MV-4-11 (cell line): ENCODE measurements around the gene BYSL.
"Not testable (repeated sequence)": the region's sequence is repeated elsewhere in the genome, so short reads cannot be mapped to it uniquely, and the experiment has no call there.

Experiments used
- DNase-seq: peaks from one replicate; lab custom pipeline; 2025; lab: John Stamatoyannopoulos, UW

The BYSL gene

DNA sequence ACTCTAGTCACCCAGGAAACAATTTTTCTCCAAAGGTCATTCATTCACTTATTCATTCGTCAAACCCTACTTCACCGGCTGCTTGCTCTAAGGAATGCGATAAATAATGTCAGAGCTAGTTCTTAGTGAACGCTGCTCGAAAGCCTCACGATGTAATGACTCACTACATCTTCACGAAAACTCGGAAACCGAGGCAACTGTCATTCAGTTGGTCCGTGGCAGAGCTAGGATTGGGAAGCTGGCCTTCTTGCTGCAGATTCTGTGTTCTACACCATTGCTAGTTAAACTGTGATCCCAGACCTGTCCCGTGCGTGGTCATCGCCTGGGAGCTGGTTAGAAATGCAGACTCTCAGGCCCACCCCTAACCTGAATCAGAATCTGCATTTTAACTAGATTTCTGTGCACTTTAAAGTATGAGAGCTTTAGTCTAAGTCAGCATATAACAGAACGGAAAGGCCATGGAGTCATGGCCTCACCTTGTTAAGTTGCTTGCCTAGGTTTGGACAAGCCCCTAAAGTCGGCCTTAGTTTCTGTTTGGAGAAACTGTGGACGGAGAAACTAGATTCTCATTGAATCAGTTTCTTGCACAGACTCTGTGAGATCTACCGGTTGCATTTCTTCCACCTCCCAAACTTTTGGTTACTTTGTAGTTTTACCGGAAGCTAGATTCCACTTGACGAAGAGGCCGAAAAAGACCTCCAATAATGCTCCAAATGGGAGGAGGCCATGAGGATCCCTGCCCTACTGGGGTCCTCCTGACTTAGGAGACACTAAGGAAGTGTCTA lies 21.0 kb downstream of the BYSL start:
- DNase-seq: no peak

DNA sequence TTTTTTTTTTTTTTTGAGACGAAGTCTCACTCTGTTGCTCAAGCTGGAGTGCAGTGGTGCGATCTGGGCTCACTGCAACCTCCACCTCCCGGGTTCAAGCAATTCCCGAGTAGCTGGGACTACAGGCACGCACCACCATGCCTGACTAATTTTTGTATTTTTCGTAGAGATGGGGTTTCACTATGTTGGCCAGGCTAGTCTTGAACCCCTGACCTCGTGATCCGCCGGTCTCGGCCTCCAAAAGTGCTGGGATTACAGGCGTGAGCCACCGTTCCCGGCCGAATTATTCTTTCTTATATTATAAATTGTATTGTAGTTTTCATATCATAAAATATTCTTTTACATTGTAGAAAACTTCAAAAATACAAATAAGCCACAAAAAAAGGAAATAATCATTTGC lies 21.6 kb downstream of the BYSL start:
- DNase-seq: not testable (repeated sequence)

DNA sequence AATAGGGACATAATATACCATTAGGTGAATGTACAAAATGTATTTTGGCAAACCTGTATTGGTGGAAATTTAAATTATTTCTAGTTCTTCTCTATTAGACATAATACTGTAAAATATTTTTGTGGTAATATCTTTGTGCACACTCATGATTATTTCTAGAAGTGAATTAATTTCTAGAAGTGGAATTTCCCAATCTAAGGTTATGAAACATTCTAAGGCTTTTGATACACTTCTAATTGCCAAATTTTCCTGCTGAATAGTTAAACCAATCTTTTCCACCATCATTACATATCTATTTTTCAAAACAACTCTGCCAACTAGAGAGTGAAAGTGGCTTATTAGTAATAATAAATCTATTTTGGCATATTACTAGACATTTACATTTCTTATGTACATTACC lies 22.2 kb downstream of the BYSL start:
- DNase-seq: no peak

DNA sequence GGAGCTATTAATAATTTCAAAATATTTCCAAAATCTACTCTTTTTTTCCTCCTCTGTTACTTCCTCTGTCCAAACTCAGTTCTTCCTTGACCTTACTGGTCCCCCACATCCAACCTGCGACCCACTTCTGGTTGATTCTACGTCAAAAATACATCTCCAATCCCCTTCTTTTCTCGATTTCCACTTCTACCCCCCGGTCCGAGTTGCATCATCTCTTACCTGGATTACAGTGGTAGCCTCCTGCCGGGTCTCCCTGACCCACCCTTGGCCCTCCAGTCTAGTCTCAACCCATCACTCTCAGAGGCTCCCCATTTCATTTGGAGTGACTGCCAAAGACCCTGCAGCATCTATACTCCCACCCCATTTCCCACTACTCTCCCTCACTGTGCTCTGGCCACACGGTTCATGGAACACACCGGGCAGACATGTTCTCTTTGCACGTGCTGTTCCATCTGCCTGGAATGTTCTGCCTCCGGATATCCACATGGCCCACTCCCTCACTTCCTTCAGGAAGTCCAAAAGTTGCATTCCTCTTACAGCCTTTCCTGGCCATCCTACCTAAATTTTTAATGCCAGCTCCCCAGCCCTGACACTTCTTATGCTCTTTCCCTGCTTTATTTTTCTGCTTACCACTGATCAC lies 26.4 kb downstream of the BYSL start:
- DNase-seq: no peak

DNA sequence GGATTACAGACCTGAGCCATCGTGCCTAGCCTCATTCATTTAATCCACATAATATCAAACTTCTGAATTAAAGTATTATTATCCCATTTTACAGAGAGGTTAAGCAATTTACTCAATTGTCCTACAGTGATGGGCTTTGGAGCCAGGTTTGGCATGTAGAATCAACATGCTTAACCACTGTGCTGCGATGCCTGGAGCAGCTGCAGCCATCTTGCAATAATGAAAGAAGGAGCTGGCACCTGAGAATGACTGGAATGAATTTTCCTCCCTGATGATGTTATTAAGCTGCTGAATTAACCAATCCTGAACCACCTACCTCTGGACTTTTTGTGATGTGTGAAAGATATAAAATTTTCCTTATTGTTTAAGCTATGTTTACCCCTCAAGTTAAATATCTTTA lies 33.4 kb downstream of the BYSL start:
- no peak for DNase-seq

DNA sequence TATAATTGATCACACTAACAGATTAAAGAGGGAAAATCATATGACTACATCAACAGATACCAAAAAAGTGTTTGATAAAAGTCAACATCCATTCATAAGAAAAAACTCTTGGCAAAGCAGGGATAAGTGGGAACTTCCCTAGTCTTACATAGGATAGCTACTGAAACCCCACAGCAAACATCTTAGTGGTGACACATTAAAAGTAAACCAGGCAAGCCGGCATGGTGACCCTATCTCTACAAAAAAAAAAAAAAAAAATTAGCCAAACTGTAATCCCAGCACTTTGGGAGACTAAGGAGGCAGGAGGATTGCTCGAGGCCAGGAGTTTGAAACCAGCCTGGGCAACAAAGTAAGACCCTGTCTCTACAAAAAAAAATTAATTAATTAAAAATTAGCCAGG lies 34.1 kb downstream of the BYSL start:
- DNase-seq: no peak

DNA sequence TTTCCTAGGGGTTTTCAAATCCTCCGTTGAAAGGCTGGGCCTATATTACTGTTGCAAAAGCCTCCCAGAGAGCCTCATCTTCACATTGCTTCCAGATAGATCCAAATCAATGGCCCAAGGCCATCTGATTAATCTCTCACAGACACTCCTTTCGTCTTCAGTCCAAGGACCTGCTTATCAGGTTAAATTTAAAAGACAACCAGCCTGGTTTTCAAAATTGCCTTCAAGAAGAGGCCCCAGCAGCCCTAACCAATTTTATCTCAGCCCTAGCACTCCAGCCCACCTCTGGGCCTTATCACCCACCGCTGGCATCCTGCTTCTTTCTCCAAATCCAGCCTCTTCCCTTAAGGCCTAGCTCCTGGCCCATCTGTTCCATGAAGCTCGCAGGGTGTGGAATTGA lies 35.8 kb downstream of the BYSL start:
- no peak for DNase-seq

DNA sequence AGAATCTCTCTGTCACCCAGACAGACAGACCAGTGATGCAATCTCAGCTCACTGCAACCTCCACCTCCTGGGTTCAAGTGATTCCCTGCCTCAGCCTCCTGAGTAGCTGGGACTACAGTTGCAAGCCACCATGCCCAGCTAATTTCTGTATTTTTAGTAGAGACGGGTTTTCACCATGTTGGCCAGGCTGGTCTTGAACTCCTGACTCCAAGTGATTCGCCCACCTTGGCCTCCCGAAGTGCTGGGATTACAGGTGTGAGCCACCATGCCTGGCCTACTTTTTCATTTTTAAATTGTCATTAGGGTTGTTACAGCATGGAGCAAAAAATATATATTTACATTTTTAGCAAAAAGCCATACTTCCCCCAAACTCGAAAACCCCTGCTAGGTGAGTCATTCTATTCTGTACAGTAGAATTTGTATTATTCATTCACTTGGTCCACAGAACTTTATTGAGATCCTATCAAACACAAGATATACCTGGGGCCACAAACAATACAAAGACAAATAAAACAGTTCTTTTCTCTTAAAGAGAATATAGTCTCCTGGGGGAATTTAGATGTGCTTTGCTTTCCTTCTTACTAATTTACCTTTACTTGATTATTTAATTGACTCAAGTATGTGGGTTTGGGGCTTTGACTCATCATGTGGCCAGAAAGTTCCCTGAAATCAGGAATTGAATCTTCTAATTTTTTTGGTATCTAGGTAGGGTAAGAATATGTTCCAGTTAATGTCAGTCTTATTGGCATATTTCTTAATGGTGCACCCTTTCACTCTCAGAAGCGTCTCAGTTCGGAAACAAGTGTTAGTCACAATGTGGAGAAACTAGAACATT lies 36.9 kb downstream of the BYSL start:
- DNase-seq: no peak

DNA sequence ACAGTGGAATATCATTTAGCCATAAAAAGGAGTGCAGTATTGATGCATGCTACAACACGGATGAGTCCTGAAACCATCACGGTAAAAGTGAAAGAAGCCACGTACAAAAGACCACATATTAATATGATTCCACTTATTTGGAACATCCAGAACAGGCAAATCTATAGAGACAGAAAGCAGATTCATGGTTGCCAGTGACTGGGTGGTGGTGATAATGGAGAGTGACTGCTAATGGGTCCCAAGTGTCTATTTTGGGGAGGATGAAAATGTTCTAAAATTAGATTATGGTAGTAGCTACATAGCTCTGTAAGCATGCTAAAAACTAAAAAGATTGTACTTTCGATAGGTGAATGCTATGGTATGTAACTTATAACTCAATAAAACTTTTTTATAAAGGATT lies 38.7 kb downstream of the BYSL start:
- no peak for DNase-seq

DNA sequence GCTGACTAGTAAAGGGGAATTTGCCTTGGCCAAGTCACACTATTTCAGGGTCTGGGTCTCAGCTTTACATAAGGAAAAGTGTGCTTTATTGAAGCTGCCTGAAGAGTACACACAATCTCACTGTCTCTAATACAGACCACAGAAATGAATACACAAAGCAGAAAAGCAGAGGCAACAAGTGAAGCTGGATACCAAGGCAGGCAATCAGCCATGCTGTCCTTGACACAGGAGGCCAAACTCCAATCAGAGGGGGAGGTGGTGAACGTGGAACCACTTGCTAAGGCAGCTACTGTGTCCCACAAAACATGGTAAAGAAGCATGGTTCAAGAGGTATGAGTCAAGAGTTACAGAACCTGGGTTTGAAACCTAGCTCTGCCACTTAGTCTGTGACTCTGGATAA lies 42.1 kb downstream of the BYSL start:
- no peak for DNase-seq

DNA sequence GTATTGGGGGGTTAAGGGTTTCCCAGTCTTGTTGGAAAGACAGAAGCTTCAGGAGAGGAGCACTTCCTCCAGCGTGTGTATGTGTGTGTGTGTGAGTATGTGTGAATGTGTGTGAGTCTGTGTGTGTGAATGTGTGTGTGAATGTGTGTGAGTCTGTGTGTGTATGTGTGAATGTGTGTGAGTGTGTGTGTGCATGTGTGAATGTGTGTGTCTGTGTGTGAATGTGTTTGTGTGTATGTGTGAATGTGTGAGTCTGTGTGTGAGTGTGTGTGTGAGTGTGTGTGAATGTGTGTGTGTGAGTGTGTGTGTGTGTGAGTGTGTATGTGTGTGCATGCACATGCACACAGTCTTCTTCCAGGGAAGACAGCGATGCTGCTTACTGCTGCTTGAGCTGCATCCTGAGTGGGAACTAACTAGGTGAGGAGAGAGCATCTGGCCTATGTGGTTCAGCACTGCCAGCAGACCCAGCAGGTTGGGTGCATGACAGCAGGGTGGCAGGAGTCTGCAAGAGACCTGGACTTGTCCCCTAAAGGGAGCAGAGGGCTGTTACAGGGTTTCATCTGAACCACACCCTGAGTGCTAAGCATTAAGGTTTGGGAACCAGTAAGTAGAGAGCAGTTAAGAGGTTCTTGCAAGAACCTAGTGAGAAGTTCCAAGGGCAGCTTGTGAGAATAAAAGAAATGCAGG lies 43.0 kb downstream of the BYSL start:
- DNase-seq: no peak

DNA sequence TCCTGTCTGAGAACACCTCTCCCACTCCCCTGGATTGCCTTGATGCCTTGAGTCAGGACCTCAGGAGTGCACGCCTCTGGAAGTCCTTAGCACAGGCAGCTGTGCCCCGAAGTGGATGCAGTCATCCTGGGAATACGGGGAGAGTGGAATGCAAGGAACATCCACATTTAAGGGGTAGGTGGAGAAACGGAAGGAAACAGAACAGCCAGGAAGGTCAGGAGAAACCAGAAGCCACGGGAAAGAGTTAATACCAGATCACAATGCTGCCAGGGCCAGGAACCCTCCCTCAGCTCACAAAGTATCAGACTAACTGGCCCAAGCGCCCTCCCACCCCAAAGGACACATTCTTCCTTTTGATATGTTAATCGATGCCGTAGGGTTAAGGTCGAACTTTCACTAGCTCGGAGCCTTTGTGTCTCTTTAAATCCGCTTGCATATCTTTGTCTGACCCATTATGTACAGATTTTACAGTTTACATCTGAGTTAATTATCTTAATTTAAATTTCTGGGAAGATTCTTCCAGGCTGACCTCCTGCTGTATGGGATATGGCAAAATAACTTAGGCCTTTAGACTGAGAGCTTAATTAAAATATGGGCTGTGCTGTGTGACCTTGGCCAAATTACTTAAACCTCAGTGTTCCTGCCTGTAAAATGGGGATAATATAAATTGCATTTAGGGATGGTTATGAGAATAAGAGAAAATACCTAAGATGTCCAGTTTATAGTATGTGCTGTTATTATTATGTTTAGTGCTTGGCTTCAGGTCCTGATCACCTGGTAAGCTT lies 44.3 kb downstream of the BYSL start:
- DNase-seq: no peak

DNA sequence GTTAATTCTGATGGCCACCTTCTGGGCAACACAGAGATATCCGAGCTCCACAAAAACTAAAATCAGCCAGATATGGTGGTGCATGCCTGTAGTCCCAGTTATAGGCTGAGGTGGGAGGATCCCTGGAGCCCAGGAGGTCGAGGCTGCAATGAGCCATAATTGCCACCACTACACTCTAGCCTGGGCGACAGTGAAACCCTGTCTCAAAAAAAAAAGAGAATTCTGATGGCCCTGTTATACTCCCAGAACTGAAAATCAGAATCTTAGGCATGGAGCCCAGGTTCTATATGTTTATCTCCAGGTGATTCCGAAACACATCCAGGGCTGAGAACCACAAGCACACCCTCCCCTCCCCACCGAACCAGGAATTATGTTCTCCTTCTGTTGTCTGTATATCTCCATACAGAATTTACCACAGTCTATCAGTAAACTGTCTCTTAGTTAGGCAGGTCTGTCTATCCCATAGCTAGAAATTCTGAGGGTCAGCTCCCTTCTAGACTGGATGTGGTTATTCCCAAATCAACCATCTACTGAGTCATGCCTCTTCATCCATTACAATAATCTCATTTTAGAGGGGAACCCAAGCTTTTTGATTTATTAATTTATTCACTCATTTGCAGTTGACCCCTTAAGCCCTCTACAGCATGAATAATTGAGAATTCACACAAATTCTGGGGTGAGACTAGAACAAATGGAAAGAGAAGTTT lies 45.1 kb downstream of the BYSL start:
- DNase-seq: no peak

DNA sequence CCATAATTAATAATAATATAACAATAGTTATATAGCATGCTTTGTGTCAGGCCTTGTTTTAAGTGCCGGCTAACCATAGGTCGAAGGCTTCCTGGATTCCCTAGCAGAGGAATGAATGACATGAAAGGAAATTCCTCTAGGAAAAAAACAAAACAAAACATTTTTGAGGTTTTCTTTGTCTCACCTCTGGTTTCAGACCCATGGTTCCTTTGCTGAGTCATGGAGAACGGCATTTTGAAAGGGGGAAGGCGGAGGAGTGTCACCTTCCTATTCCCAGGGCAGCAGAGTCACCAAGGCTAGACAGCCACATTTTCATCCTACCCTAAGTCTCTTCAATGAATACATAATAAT lies 45.6 kb downstream of the BYSL start:
- DNase-seq: no peak

DNA sequence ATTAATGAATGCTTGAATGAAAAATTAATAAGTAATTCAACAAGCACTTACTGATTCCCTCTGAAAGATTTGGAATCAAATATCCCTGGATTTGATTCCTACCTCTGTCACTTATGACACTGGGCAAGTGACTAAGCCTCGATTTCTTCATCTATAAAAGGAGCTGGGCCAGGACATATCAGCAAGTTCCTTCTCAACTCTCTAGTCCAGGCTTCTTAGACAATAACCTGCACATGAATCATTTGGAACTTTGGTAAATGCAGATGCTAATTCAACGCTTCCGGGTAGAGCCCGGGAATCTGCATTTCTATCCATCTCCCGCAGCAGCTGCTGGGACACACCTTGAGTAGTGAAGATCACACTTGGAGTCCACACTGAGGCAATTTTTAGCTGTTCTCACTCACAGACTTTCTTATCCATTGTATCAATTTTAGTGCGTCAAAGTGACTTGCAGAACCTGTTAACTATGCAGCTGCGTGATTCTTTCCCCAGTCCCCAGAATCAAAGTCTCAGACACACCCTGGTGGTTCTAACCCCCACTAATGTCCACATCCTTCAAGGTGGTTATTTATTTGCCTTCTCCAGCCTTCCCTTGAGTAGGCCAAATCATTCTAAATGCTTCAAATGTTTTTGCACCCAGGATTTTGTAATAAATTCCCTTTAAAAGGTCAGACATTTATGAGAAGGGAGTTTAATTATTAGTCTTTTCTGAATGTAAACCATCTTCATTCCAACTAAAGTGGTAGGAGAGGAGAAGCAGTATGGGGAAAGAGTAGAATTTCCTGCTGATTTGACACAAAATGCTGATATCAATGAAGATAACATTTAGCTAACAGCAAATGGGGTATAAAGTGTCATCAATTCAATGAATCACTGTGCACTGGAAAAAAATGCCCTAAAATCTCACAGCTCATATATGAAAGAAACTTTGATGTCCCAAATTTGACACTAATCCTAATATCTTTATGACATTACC lies 46.3 kb downstream of the BYSL start:
- DNase-seq: no peak

DNA sequence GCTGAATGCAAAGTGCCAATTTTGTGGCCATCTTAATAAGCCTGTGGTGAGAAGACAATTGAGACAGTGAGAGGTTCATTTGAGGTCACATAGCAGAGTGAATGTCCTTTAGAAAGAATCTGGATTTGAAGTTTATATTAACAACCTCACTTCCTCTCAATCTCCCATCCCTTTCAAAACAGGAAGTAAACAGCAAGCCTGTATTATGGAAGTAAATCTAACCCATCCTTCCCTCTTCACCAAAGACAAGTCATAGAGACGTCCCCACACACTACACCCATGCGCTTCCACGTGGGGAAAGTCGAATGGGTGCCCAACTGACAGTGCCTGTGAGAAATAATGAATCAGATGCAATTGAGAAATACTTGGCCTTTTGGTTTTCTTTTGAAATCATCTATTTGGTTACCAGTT lies 49.1 kb downstream of the BYSL start:
- peak; percentile 98 for DNase-seq

DNA sequence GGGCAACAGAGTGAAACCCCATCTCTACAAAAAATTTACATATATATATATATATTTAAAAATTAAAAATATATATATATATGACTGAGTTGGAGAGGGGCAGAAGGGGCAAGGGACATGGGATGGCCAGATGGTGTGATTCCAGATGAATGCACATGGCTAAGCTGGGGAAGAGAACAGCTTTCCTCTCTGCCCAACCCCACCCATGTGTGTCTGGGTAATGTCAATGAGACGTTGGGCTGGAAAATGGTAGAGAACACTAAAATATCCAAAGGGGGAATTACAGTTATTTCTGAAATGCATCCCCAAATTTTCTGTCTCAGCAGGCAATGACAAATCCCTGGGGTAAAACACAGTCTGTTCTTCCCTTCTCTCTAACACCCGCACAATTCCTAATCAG lies 51.5 kb downstream of the BYSL start:
- no peak for DNase-seq

DNA sequence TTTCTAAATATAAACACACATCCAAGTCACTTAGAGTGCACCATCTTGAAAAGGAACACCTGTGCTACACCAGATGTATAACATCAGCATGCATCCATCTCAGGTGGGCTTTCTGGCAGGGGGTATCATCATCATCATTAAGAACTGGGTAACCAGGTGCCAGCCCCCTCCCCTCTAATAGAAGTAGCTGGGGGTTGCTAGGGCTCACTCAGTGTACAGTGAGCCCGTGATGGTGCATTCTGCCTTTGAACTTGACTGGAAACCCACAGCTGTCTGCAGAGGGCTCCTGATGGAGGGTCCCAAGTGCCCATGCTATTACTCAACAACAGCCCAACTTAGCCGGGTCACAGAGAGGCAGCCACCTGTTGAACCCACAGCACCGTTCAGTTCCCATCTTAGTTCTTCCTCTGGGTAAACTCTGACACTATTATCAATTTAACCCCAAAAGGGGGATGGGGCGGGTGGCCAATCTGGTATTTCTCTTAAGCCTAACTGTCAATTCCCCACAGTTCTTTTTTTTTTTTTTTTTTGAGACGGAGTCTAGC lies 53.1 kb downstream of the BYSL start:
- DNase-seq: no peak

DNA sequence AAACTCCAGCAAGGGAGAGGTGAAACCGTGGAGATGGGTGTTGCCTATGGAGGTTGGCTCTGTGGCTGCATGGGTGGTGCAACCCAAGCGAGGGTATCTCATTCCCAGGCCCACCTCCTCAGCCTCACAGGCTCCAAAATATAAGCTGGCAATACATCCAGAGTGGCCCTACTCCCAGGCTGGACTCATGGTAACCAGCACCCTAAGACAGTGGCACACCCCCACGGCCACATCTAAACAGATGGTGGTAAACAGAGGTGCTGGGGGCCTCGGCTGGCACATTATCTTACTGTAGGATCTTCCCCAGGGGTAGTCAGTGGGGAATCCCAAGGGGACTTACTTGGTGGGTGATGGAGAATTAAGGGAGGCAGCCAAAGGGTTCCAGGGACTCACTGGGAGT lies 54.0 kb downstream of the BYSL start:
- DNase-seq: no peak
